Bone marrow (tissue), 2 donors: ENCODE data around the gene EIF2D.
"Not testable (repeated sequence)": the region's sequence is repeated elsewhere in the genome, so short reads cannot be mapped to it uniquely, and the experiment has no call there.

Experiments
- DNase-seq, 2 donors: peaks; one replicate each; lab custom pipeline; 2025; lab: John Stamatoyannopoulos, UW

EIF2D gene

DNA sequence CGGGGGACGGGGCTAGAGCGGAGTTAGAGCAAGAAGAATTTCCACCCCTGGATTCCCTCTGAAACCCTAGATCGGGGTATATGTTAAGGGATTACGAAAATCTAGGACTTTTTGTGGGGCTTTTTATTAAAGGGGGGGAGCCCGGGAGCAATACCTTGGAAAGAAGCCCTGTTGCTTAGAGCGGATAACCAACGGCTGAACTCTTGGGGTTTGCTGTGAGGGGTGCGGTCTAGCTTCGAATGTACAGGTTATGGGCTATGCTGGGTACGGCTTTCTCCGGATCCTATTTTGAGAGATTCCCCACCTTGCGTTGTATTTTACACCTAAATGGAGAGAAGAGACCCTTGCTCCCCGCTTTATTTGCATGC lies 23.7 kb upstream of the EIF2D start:
- no peak for DNase-seq

- DNase-seq, result peak; percentile 77 to 80
Observed at GRCh38 chr1:206635080-206635977, 23.1 kb upstream of the EIF2D start, which contains the start of gene DYRK3. Gene DYRK3, plus strand, starts transcription at chr1:206635536. Its CDS starts 168 bp downstream, at chr1:206635704.

DNA sequence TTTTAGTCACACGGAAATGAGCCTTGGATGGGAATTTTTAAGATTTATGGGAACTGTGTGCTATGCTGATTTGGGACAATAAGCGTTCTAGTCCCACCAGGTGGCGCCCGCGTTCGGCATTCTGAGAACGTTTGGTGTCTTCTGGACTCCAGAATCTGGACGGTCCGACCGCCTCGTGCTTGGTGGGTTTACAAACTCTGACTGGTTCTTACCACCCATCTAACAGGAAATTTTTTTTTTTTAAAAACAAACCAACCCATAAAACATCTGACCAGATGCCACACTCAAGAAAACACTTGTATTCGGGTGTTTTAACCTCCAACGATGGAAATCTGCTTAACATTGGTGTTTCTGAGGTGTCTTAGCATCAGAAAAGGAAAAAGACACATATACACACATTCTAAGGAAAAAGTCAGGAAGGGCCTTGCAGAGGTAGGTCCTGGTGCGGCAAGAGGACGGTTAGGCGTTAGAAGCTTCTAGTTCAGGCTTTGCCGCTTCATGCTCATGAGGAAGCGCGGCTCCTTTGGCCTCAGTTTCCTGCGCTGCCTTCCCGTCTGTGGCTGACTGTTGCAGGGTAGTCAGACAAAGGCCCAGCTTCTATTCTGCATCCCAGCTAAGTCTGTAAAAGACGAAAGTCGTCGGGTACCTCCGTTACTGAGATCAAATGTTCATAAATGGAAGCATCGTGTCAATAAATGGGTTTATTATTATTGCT lies 22.3 kb upstream of the EIF2D start:
- peak; percentile 39 to 46 for DNase-seq

DNA sequence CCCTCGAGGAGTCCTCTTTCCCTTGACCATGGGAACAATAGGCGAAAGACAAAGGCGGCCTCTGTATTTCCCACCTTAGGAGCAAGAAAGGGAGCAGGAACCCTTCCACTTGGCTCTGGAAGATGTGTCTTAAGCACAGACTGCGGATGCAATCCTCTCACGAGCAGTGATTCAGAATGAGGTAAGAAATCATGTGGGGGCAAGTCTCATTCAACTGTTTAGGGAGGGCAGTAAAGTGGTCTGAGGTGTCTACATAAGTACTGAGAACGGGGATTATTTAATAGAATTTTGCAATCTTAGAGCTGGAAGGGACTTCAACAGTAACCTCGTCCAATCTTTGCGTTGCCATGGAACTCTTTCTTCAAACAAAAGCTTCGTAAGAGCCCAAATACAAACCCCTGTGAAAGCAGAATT lies 21.4 kb upstream of the EIF2D start:
- no peak for DNase-seq

- DNase-seq, result peak in 1 of 2 donors; percentile 78
Observed at GRCh38 chr1:206631085-206631509, 18.8 kb upstream of the EIF2D start.

GRCh38 chr1:206628916-206629315 lies 16.7 kb upstream of the EIF2D start:
- DNase-seq, result no peak

- DNase-seq, result not testable (repeated sequence)
Observed at GRCh38 chr1:206626396-206626795, 14.1 kb upstream of the EIF2D start.

DNA sequence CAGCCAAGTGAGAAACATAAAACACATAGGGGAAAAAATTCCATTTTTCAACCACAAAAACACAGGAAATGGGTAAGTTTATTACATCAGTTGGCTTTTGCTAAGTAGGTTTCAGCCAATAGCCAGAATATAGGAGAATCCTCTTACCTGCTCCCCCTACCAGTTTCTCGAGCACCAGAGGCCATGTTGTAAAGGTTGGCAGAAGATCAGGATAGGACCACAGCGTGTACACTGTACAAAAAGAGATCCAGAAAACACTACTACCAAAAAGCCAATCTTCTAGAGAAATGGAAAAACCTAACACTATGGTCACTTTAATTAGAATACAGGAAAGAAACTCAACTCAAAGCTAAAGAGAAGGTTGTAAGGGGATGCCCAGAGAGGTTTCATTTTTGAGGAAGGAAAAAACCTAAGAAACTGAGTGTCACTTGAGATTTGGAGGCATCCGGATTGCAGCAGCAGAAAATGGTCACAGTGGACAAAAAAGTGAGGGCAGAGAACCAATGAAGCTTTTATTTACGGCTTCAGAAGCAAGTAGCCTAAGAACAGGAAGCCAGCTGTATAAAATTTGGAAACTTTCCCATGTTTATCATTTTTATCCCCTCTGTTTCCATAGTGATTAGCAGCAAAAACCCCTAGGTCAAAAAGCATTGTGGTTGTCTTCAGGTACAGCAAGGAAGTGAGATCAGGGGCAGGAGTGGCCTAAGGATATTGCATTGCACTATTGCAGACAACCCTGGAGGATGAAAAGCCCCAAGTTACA lies 2.9 kb downstream of the EIF2D start:
- no peak for DNase-seq

DNA sequence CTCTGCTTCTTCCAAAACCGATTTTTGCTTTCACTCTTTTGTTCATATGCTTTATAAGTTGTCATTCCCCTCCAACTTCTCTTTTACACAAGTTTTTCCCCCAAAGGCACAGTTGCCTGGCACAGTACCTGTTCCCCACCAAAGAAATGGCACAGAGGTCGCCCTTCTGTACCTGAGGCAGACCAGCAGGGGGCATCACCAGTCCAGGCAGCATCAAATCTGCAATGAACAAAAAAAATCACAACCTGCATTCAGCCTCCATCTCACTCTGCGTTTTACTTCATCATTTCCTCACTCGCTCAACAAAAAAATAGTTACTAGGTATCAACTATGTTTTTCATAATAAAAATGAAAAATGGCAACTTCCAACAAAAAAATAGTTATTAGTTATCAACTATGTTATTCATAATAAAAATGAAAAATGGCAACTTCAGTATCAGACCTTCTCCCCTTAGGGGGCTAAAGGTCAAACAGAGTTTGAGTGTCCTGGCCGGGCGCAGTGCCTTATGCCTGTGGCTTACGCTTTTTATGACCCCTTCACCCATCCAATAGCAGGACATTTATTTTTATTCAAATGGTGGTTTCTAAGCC lies 4.1 kb downstream of the EIF2D start:
- peak in 1 of 2 donors; percentile 9 for DNase-seq

DNA sequence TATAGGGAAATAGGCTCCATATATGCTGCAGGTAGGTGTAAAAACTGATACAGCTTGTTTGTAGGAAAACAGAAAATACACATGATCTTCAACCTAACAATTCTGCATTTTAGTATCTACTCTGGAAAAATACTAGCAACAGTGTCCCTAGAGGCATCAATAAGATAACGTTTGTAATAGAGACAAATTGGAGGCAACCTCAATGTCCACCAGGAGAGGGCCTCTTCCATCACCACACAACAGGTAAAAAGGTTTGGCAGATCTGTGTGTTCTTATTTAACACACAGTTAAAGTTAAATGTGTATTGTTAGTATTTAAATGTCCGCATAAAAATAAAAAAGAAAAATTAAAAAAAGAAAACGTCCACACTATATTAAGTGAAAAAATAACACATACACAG lies 5.4 kb downstream of the EIF2D start:
- DNase-seq, result peak in 1 of 2 donors; percentile 9

DNA sequence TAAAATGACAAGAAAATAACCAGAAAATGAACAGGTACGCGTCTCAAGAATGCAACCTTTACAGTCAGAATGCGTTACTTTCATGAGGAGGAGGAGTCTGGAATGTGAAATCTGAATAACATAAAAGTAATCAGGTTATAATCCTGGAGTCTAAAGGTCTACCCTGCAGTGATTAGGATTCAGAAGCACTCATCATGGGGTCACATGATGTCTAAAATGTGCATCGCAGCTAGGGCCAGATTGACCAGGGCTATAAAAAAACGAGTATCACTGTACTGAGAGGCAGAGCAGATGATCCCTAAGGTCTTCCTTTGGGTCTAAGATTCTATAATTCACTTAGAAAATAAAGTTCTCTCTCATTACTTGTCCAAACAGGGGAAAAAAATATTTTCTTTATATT lies 7.4 kb downstream of the EIF2D start:
- DNase-seq, result no peak

DNA sequence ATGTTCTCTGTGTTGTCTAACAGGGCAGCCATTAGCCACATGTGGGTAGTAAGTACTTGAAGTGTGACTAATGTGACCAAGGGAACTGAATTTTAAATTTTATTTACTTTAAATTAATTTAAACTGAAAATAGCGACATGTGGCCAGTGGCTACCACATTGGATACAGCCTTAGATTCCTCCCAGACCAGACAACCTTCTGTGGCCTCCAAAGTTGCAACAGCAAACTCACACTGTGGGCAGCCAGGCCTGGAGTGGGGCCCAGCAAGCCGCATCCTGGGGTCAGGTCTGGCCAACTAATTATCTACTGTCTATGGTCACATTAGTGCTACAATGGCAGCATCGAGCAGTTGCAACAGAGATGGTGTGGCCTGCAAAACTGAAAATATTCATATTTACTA lies 11.7 kb downstream of the EIF2D start:
- no peak for DNase-seq

- no peak for DNase-seq
Observed at GRCh38 chr1:206596319-206596666, 16.0 kb downstream of the EIF2D start.

DNA sequence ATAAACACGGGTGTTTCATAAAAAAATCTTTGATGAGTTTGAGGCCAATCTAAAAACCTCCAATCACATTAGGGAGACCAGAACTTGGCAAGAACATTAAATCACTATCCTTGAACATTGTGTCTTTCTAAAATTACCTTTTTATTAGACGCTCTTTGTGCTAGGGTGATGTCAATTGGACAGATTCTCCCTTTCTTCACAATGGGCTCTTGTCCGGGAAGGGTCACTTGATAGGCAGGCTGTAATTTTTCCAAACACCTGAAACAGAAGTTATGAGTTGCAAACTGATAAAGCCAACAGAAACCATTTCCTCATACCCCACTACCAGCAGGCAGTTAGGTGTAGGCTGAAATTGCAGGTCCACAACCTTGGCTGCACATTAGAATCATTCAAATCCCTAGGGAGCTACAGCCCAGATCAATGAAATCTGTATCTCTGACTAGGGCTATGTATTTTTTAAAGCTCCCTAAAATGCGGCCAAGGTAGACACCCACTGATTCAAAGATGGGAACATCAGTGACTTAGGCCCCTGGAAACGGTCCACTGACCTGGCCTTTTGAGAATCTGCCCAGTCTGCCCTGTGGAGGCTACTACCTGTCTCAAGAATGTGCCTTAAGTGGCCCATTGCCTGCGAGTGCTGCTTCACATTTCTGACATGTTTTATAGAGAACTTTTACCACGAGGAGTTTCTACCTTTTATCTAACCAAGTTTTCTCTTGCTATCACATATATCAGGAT lies 16.5 kb downstream of the EIF2D start:
- DNase-seq, result no peak

GRCh38 chr1:206593351-206593925 lies 18.8 kb downstream of the EIF2D start:
- DNase-seq, result no peak

GRCh38 chr1:206591696-206592095 lies 20.6 kb downstream of the EIF2D start:
- DNase-seq, result no peak

- no peak for DNase-seq
Observed at GRCh38 chr1:206591226-206591625, 21.0 kb downstream of the EIF2D start.

GRCh38 chr1:206590025-206590758 lies 22.1 kb downstream of the EIF2D start:
- no peak for DNase-seq

- no peak for DNase-seq
Observed at GRCh38 chr1:206589206-206589605, 23.1 kb downstream of the EIF2D start.

- DNase-seq, result no peak
Observed at GRCh38 chr1:206588492-206588891, 23.8 kb downstream of the EIF2D start.
